Osteoblast (primary cell): ENCODE results near the gene FNDC3B. TPM values are rescaled to one million over a fixed set of nuclear protein-coding genes. Genes with fewer than 3 reads are reported as not detected.

Experiments
- DNase-seq: peaks from one replicate; pipeline ENCODE4 v3.0.0; 2011; ENCODE audit warnings: low spot score, mixed read lengths; ENCODE audit not compliant: insufficient read length; ENCODE audit errors: missing footprints
- H2AFZ ChIP-seq: 2 replicates; pipeline ENCODE4 v1.6.0; 2011; ENCODE audit warnings: mild to moderate bottlenecking, low read length
- H3K27ac ChIP-seq: 2 replicates; pipeline ENCODE4 v1.5.1; 2011; ENCODE audit warnings: mild to moderate bottlenecking, low read depth, low read length, moderate library complexity
- H3K27me3 ChIP-seq: 2 replicates; pipeline ENCODE4 v1.6.0; 2012; ENCODE audit warnings: mild to moderate bottlenecking, control low read depth, inconsistent platforms, low read length, moderate library complexity; ENCODE audit not compliant: insufficient read depth
- H3K36me3 ChIP-seq: 2 replicates; pipeline ENCODE4 v1.5.1; 2011; ENCODE audit warnings: mild to moderate bottlenecking, low read length, control low read depth, moderate library complexity; ENCODE audit not compliant: insufficient read depth
- H3K4me1 ChIP-seq: 2 replicates; pipeline ENCODE4 v1.5.1; 2011; ENCODE audit warnings: mild to moderate bottlenecking, low read length, control low read depth, moderate library complexity; ENCODE audit not compliant: insufficient read depth
- H3K4me2 ChIP-seq: 2 replicates; pipeline ENCODE4 v1.6.0; 2011; ENCODE audit warnings: mild to moderate bottlenecking, low read length; ENCODE audit not compliant: insufficient read depth
- H3K4me3 ChIP-seq: fragments of 200-600 bp; sonication (generic); 3 replicates; pipeline ENCODE4 v1.5.1; 2012; ENCODE audit warnings: mild to moderate bottlenecking, low read length, inconsistent platforms; ENCODE audit not compliant: insufficient read depth
- H3K79me2 ChIP-seq: 2 replicates; pipeline ENCODE4 v1.6.0; 2012; ENCODE audit warnings: mild to moderate bottlenecking, low read length, control low read depth, inconsistent platforms; ENCODE audit not compliant: insufficient read depth
- H3K9me3 ChIP-seq: 2 replicates; pipeline ENCODE4 v1.5.1; 2011; ENCODE audit warnings: low read depth, low read length, control low read depth
- H4K20me1 ChIP-seq: 2 replicates; pipeline ENCODE4 v1.6.0; 2012; ENCODE audit warnings: mild to moderate bottlenecking, low read length, control low read depth; ENCODE audit not compliant: insufficient read depth
- CTCF ChIP-seq: IDR thresholded peaks from 2 replicates; pipeline ENCODE4 v1.5.1; 2011; ENCODE audit warnings: mild to moderate bottlenecking, low read depth, low read length, moderate library complexity; ENCODE audit errors: extremely low read depth
- total RNA-seq: library from RNA; depleted of rRNA; stranded (reverse); fragments of >200 nt; gene quantifications from 2 replicates; pipeline ENCODE4 v1.2.3, GENCODE V29; 2012

Gene FNDC3B
- total RNA-seq, 1 donor = 179 TPM

- peak overlapping the region; percentile 21 for H3K27ac ChIP-seq
- H2AFZ ChIP-seq = no peak overlapping the region
- no peak for TF ChIP-seq CTCF
- H3K4me3 ChIP-seq = no peak overlapping the region
- no peaks in the 10 kb centered on the region for H3K27me3 ChIP-seq
- H4K20me1 ChIP-seq = peaks cover 14% of the 10 kb centered on the region
- H3K9me3 ChIP-seq = no peaks in the 10 kb centered on the region
- DNase-seq = no peak
- H3K36me3 ChIP-seq = peaks cover 93% of the 10 kb centered on the region
- H3K4me1 ChIP-seq = no peaks in the 10 kb centered on the region
- H3K79me2 ChIP-seq = peaks cover 18% of the 10 kb centered on the region
- no peak overlapping the region for H3K4me2 ChIP-seq
Measured at GRCh38 chr3:172333042-172333377, 293.6 kb downstream of the FNDC3B start.

DNA sequence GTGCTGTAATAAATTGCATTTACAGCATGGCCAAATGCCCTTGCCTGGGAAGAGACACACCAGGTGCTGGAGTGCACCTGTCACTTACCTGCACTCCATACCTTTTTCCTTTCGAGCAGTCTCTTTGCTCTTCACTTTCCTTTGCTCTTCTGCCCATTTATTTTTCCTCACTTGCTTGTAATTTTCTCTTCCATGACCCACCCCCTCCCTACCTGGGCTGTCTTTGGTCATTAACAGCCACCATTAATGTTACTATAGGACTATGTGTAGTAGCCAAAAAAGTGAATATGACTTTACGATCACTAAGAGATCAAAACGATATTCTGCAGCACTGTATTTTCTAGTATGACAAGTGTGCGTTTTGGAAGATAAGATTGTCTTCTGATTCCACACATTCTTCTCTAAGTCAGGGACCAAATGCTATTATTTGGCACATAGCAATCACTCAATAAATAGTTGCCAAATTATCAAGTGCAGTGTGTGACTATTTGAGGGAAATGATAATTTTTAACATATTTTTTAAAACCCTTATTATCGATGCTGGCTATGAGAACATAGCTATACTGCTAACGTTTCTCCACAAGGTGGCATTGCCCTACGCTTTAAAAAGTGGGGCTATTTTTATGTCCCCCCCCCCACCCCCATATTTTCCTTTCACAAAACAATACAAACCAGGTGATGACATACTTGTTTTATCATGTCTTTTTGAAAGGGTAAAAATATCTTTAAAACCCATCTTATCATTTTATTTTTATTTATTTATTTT is 294.5 kb downstream of the FNDC3B start:
- DNase-seq = no peak
- Histone ChIP-seq H3K4me1 (no peaks in the 10 kb centered on the region), H3K27ac (no peak overlapping the region), H3K79me2 (peaks cover 13% of the 10 kb centered on the region), H3K36me3 (peaks cover 92% of the 10 kb centered on the region), H3K4me3 (no peak overlapping the region), H3K4me2 (no peak overlapping the region), H3K27me3 (no peaks in the 10 kb centered on the region), H2AFZ (no peak overlapping the region), H4K20me1 (peaks cover 11% of the 10 kb centered on the region), H3K9me3 (no peaks in the 10 kb centered on the region)
- peak; percentile 24 for TF ChIP-seq CTCF

- H3K9me3 ChIP-seq = no peaks in the 10 kb centered on the region
- TF ChIP-seq CTCF = no peak
- H3K4me3 ChIP-seq = no peak overlapping the region
- no peak overlapping the region for H3K4me2 ChIP-seq
- DNase-seq = peak; percentile 26
- H3K79me2 ChIP-seq = peaks cover 11% of the 10 kb centered on the region
- no peaks in the 10 kb centered on the region for H3K4me1 ChIP-seq
- no peak overlapping the region for H3K27ac ChIP-seq
- peaks cover 11% of the 10 kb centered on the region for H4K20me1 ChIP-seq
- H3K27me3 ChIP-seq = no peaks in the 10 kb centered on the region
- H3K36me3 ChIP-seq = peaks cover 87% of the 10 kb centered on the region
- no peak overlapping the region for H2AFZ ChIP-seq
Measured at GRCh38 chr3:172334671-172335207, 295.4 kb downstream of the FNDC3B start.

GRCh38 chr3:172339892-172340291 is 300.5 kb downstream of the FNDC3B start:
- H4K20me1 ChIP-seq = peaks cover 3% of the 10 kb centered on the region
- no peak for TF ChIP-seq CTCF
- H2AFZ ChIP-seq = no peak overlapping the region
- peak; percentile 39 for DNase-seq
- peaks cover 90% of the 10 kb centered on the region for H3K36me3 ChIP-seq
- no peaks in the 10 kb centered on the region for H3K9me3 ChIP-seq
- H3K4me2 ChIP-seq = no peak overlapping the region
- H3K79me2 ChIP-seq = peaks cover 7% of the 10 kb centered on the region
- H3K4me3 ChIP-seq = no peak overlapping the region
- H3K27me3 ChIP-seq = no peaks in the 10 kb centered on the region
- H3K4me1 ChIP-seq = no peaks in the 10 kb centered on the region
- H3K27ac ChIP-seq = no peak overlapping the region
